H9 (cell line): ENCODE results near the gene GRID2. TPM values are rescaled to one million over a fixed set of nuclear protein-coding genes. Genes with fewer than 3 reads are reported as not detected.

Source experiments
- DNase-seq: peaks from one replicate; pipeline ENCODE4 v3.0.0-alpha.2; 2017
- H2AFZ ChIP-seq: one replicate; pipeline ENCODE4 v1.6.1; 2013; ENCODE audit warnings: mild to moderate bottlenecking, low read length, control low read depth, moderate library complexity
- H2AK5ac ChIP-seq: 2 replicates; pipeline ENCODE4 v1.6.1; 2013; ENCODE audit warnings: low read length, control low read depth, mixed read lengths; ENCODE audit not compliant: insufficient read length
- H2BK120ac ChIP-seq: one replicate; pipeline ENCODE4 v1.6.1; 2013; ENCODE audit warnings: low read depth, mild to moderate bottlenecking, low read length, control low read depth, inconsistent platforms; ENCODE audit not compliant: poor library complexity, severe bottlenecking
- H2BK12ac ChIP-seq: 2 replicates; pipeline ENCODE4 v1.6.1; 2013; ENCODE audit warnings: low read length, control low read depth, mixed read lengths, low read depth; ENCODE audit not compliant: insufficient read length
- H2BK15ac ChIP-seq: 2 replicates; pipeline ENCODE4 v1.6.1; 2013; ENCODE audit warnings: low read depth, low read length, control low read depth
- H2BK20ac ChIP-seq: one replicate; pipeline ENCODE4 v1.6.1; 2013; ENCODE audit warnings: low read depth, mild to moderate bottlenecking, low read length, control low read depth, inconsistent platforms; ENCODE audit not compliant: poor library complexity, severe bottlenecking
- H2BK5ac ChIP-seq: 2 replicates; pipeline ENCODE4 v1.6.1; 2013; ENCODE audit warnings: low read length, control low read depth, mixed read lengths; ENCODE audit not compliant: insufficient read length
- H3K14ac ChIP-seq: 2 replicates; pipeline ENCODE4 v1.6.1; 2013; ENCODE audit warnings: low read length, control low read depth; ENCODE audit not compliant: insufficient read depth
- H3K18ac ChIP-seq: 2 replicates; pipeline ENCODE4 v1.6.1; 2013; ENCODE audit warnings: low read depth, mild to moderate bottlenecking, mixed read lengths, low read length, control low read depth; ENCODE audit not compliant: insufficient read length
- H3K23ac ChIP-seq: 2 replicates; pipeline ENCODE4 v1.6.1; 2013; ENCODE audit warnings: low read length, control low read depth, mixed read lengths, low read depth; ENCODE audit not compliant: insufficient read length
- H3K23me2 ChIP-seq: 2 replicates; pipeline ENCODE4 v1.6.1; 2013; ENCODE audit warnings: low read depth, mild to moderate bottlenecking, mixed read lengths, low read length, control low read depth; ENCODE audit not compliant: insufficient read length, poor library complexity, severe bottlenecking
- H3K27ac ChIP-seq: 2 replicates; pipeline ENCODE4 v1.5.1; 2013; ENCODE audit warnings: low read length, control low read depth, mixed read lengths, low read depth; ENCODE audit not compliant: insufficient read length
- H3K27me3 ChIP-seq: 2 replicates; pipeline ENCODE4 v1.6.1; 2013; ENCODE audit warnings: low read length, control low read depth, inconsistent platforms; ENCODE audit not compliant: insufficient read depth
- H3K4ac ChIP-seq: 2 replicates; pipeline ENCODE4 v1.6.1; 2013; ENCODE audit warnings: low read depth, mild to moderate bottlenecking, control low read depth, inconsistent platforms, low read length, moderate library complexity
- H3K4me1 ChIP-seq: 2 replicates; pipeline ENCODE4 v1.6.1; 2013; ENCODE audit warnings: low read length, control low read depth, inconsistent platforms; ENCODE audit not compliant: insufficient read depth
- H3K4me2 ChIP-seq: 2 replicates; pipeline ENCODE4 v1.6.1; 2013; ENCODE audit warnings: low read length, control low read depth, mixed read lengths; ENCODE audit not compliant: insufficient read length, insufficient read depth
- H3K56ac ChIP-seq: 2 replicates; pipeline ENCODE4 v1.6.1; 2013; ENCODE audit warnings: low read depth, mild to moderate bottlenecking, mixed read lengths, low read length, control low read depth; ENCODE audit not compliant: insufficient read length
- H3K79me1 ChIP-seq: 2 replicates; pipeline ENCODE4 v1.6.1; 2013; ENCODE audit warnings: low read depth, mild to moderate bottlenecking, moderate library complexity, low read length, control low read depth, inconsistent platforms; ENCODE audit not compliant: insufficient read depth, poor library complexity, severe bottlenecking
- H3K79me2 ChIP-seq: 2 replicates; pipeline ENCODE4 v1.6.1; 2013; ENCODE audit warnings: low read length, control low read depth, inconsistent platforms; ENCODE audit not compliant: insufficient read depth
- H3K9ac ChIP-seq: 2 replicates; pipeline ENCODE4 v1.6.1; 2013; ENCODE audit warnings: low read length, control low read depth, mixed read lengths; ENCODE audit not compliant: insufficient read length; ENCODE audit errors: extremely low read depth
- H3K9me3 ChIP-seq: one replicate; pipeline ENCODE4 v1.6.1; 2013; ENCODE audit warnings: low read depth, low read length, inconsistent platforms; ENCODE audit not compliant: control insufficient read depth
- H3T11ph ChIP-seq: one replicate; pipeline ENCODE4 v1.6.1; 2013; ENCODE audit warnings: mild to moderate bottlenecking, low read length, control low read depth, inconsistent platforms
- H4K20me1 ChIP-seq: one replicate; pipeline ENCODE4 v1.6.1; 2013; ENCODE audit not compliant: control insufficient read depth, insufficient read length, insufficient read depth
- H4K5ac ChIP-seq: 2 replicates; pipeline ENCODE4 v1.6.1; 2013; ENCODE audit warnings: low read depth, mild to moderate bottlenecking, mixed read lengths, low read length, control low read depth; ENCODE audit not compliant: insufficient read length
- H4K8ac ChIP-seq: replicated peaks from 2 replicates; pipeline ENCODE4 v1.6.1; 2013; ENCODE audit warnings: low read length, control low read depth, mixed read lengths, low read depth; ENCODE audit not compliant: insufficient read length
- H4K91ac ChIP-seq: 2 replicates; pipeline ENCODE4 v1.6.1; 2013; ENCODE audit warnings: low read depth, mild to moderate bottlenecking, moderate library complexity, mixed read lengths, low read length, control low read depth; ENCODE audit not compliant: insufficient read length
- H3K27ac Mint-ChIP-seq, 3 experiments: 2 replicates in 2 of 3; 3 replicates in 1 of 3; pipeline ENCODE4 v1.8.0; 2020 to 2021; ENCODE audit warnings: mixed read lengths in 3 of 3, mild to moderate bottlenecking in 1 of 3, moderate library complexity in 1 of 3
- H3K27me3 Mint-ChIP-seq: 2 replicates; pipeline ENCODE4 v1.8.0; 2021; ENCODE audit warnings: low read depth, mild to moderate bottlenecking, moderate library complexity, mixed read lengths
- H3K36me3 Mint-ChIP-seq, 3 experiments: 2 replicates in 2 of 3; 3 replicates in 1 of 3; pipeline ENCODE4 v1.8.0; 2020 to 2021; ENCODE audit warnings: low read depth in 3 of 3, mixed read lengths in 3 of 3; ENCODE audit not compliant: insufficient read depth in 1 of 3
- H3K4me1 Mint-ChIP-seq, 2 experiments: 2 replicates each; pipeline ENCODE4 v1.8.0; 2020; ENCODE audit warnings: mixed read lengths in 2 of 2
- H3K4me3 Mint-ChIP-seq, 2 experiments: 2 replicates in 1 of 2; 3 replicates in 1 of 2; pipeline ENCODE4 v1.8.0; 2020 to 2021; ENCODE audit warnings: mild to moderate bottlenecking in 2 of 2, mixed read lengths in 2 of 2, moderate library complexity in 1 of 2
- H3K9me3 Mint-ChIP-seq, 2 experiments: 2 replicates in 1 of 2; 3 replicates in 1 of 2; pipeline ENCODE4 v1.8.0; 2020; ENCODE audit warnings: mild to moderate bottlenecking in 2 of 2, mixed read lengths in 2 of 2, moderate library complexity in 1 of 2
- WGBS: extraction: QIAGEN DNeasy Blood & Tissue Kit; methylation state at CpG from one replicate; pipeline ENCODE4 v1.1.7; 2013; ENCODE audit warnings: missing lambda C conversion rate, low lambda C conversion rate, mixed read lengths; ENCODE audit not compliant: insufficient read length; ENCODE audit errors: extremely low coverage; 5-methylcytosine and 5-hydroxymethylcytosine counted together
- total RNA-seq: library from RNA; stranded (reverse); gene quantifications from 2 replicates; pipeline ENCODE4 v1.2.1, GENCODE V29; 2021
- TF ChIP-seq, protein P1 (sequence below): fragments of 200-600 bp; sonication (generic); conservative IDR thresholded peaks from 3 replicates; pipeline ENCODE4 v1.8.0; 2021; ENCODE audit warnings: antibody characterized with exemption, mild to moderate bottlenecking

GRID2 gene
- total RNA-seq, 1 experiment from 2014 or later = 21.8 TPM

DNA sequence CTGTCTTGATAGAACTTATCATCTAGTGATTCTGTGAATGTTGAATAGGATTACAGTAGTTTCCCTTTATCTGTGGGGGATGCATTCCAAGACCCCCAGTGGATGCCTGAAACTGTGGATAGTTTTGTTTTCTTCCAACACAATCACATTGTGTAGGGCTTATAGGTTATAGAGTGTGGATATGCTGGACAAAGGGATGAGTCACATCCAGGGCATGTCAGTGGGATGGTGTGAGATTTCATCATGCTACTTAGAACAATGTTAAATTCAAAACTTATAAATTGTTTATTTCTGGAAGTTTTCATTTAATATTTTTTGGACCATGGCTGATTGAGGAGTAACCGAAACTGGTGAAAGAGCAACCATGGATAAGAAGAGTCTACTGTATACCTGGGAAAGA is 1092.5 kb downstream of the GRID2 start:
- H4K5ac ChIP-seq = no peak overlapping the region
- H2BK15ac ChIP-seq = no peak overlapping the region
- no peak overlapping the region for H2AK5ac ChIP-seq
- H4K20me1 ChIP-seq = no peaks in the 10 kb centered on the region
- H3K79me1 ChIP-seq = no peaks in the 10 kb centered on the region
- H3K14ac ChIP-seq = no peak overlapping the region
- H3K79me2 ChIP-seq = no peaks in the 10 kb centered on the region
- no peak overlapping the region for H3K56ac ChIP-seq
- H2AFZ ChIP-seq = no peak overlapping the region
- H3K27ac ChIP-seq = no peak overlapping the region
- no peaks in the 10 kb centered on the region for H3K27me3 ChIP-seq
- no peak for DNase-seq
- H3K23me2 ChIP-seq = no peaks in the 10 kb centered on the region
- no peak overlapping the region for H3K9ac ChIP-seq
- H4K91ac ChIP-seq = no peak overlapping the region
- no peaks in the 10 kb centered on the region for H3K4me1 Mint-ChIP-seq
- H3K4ac ChIP-seq = no peak overlapping the region
- H2BK120ac ChIP-seq = no peak overlapping the region
- H4K8ac ChIP-seq = no peak overlapping the region
- no peak overlapping the region for H3K18ac ChIP-seq
- H2BK20ac ChIP-seq = no peak overlapping the region
- WGBS = no CpG with 5 or more reads among the region's 1 CpG
- H2BK5ac ChIP-seq = no peak overlapping the region
- no peak overlapping the region for H3K23ac ChIP-seq
- TF ChIP-seq, protein P1, sequence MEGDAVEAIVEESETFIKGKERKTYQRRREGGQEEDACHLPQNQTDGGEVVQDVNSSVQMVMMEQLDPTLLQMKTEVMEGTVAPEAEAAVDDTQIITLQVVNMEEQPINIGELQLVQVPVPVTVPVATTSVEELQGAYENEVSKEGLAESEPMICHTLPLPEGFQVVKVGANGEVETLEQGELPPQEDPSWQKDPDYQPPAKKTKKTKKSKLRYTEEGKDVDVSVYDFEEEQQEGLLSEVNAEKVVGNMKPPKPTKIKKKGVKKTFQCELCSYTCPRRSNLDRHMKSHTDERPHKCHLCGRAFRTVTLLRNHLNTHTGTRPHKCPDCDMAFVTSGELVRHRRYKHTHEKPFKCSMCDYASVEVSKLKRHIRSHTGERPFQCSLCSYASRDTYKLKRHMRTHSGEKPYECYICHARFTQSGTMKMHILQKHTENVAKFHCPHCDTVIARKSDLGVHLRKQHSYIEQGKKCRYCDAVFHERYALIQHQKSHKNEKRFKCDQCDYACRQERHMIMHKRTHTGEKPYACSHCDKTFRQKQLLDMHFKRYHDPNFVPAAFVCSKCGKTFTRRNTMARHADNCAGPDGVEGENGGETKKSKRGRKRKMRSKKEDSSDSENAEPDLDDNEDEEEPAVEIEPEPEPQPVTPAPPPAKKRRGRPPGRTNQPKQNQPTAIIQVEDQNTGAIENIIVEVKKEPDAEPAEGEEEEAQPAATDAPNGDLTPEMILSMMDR = no peak
- H2BK12ac ChIP-seq = no peak overlapping the region
- no peaks in the 10 kb centered on the region for H3K36me3 Mint-ChIP-seq
- no peaks in the 10 kb centered on the region for H3K9me3 ChIP-seq
- H3K27me3 Mint-ChIP-seq = no peaks in the 10 kb centered on the region
- H3K9me3 Mint-ChIP-seq = no peaks in the 10 kb centered on the region
- H3K4me1 ChIP-seq = no peaks in the 10 kb centered on the region
- H3T11ph ChIP-seq = no peak overlapping the region
- H3K4me3 Mint-ChIP-seq = no peak overlapping the region
- no peak overlapping the region for H3K27ac Mint-ChIP-seq
- H3K4me2 ChIP-seq = no peak overlapping the region
